ENCODE results near the gene HK2. TPM values are rescaled to one million over a fixed set of nuclear protein-coding genes. Genes with fewer than 3 reads are reported as not detected.
A peak's percentile ranks its signal among the peaks of the same experiment; 100 is the strongest.

HK2 gene
- total and polyA plus RNA-seq, 2 of the 4 experiments (the other 2 are of a cell fraction): 17.4 to 20.9 TPM

DNA sequence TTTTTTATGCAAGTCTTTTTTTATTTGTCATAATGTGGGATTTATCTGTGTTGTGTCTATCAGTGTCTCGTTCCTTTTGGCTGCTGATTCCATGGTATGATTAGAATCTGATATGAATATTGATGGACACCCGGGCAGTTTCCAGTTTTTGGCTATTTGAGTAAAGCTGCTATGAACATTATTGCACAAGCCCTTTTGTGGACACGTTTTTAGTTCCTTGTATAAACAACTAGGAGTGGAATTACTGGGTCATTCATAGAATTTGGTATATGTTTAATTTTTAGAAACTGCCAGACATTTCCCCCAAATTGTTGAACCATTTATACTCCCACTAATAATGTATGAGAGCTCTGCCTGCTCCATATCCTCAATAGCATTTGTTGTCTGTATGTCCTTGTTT, 26.6 kb downstream of the HK2 start:
- Histone ChIP-seq H2BK15ac (ENCODE audit: low read depth, low read length) (no peak overlapping the region), H3K14ac (replicated peaks; ENCODE audit: low read depth, low read length) (no peak overlapping the region), H2BK120ac (ENCODE audit: low read depth, low read length) (no peak overlapping the region), H2AFZ (replicated peaks; ENCODE audit: low read length, poor library complexity) (no peak overlapping the region), H3K27me3 (ENCODE audit: control insufficient read depth, insufficient read depth, low read length) (no peaks in the 10 kb centered on the region), H4K20me1 (ENCODE audit: insufficient read depth, low read length) (peaks cover 22% of the 10 kb centered on the region), H3K9ac (ENCODE audit: low read depth, low read length) (no peak overlapping the region), H3K23ac (ENCODE audit: low read depth, low read length) (no peak overlapping the region), H4K91ac (ENCODE audit: insufficient read depth, low read depth, low read length) (no peak overlapping the region), H3K79me1 (ENCODE audit: low read depth in 1 of 2, low read length in 2 of 2) (peaks cover 58 to 78% of the 10 kb centered on the region in 2 experiments), H3K4ac (ENCODE audit: low read depth, low read length) (no peak overlapping the region), H3K9me1 (ENCODE audit: insufficient read depth, low read length) (peaks cover 24% of the 10 kb centered on the region), H3K9me3 (ENCODE audit: control insufficient read depth, insufficient read depth, low read length) (no peaks in the 10 kb centered on the region), H3K27ac (ENCODE audit: insufficient read depth, low read length) (no peak overlapping the region), H3K4me2 (ENCODE audit: low read depth, low read length) (peak overlapping the region; percentile 56; the same call in 1 of the 2 replicates), H3K18ac (ENCODE audit: low read depth, low read length) (no peak overlapping the region), H3K36me3 (ENCODE audit: control insufficient read depth, insufficient read depth, low read length) (peaks cover 26% of the 10 kb centered on the region), H2AK9ac (replicated peaks; ENCODE audit: low read depth, low read length, poor library complexity) (no peak overlapping the region), H4K8ac (ENCODE audit: low read depth in 2 of 2, low read length in 2 of 2) (peak overlapping the region in 1 of 2 experiments; percentile 28; a peak in 1 of 4 replicates), H3K56ac (ENCODE audit: extremely low read depth, insufficient read depth, low read length) (no peak overlapping the region), H2BK5ac (ENCODE audit: low read depth, low read length, poor library complexity, severe bottlenecking) (no peak overlapping the region), H3K4me3 (ENCODE audit: insufficient read depth, low read depth, low read length) (no peak overlapping the region), H4K5ac (ENCODE audit: low read depth, low read length) (no peak overlapping the region), H2AK5ac (ENCODE audit: low read depth, low read length) (no peak overlapping the region), H3K4me1 (ENCODE audit: control insufficient read depth, insufficient read depth, low read length) (peaks cover 16% of the 10 kb centered on the region), H2BK20ac (ENCODE audit: low read depth, low read length) (no peak overlapping the region)
- intact Hi-C loops (cut with micrococcal nuclease) (loop anchor here (5.0 kb wide), 1 partner anchor 168 kb away; no protein-coding TSS in a partner anchor), dilution Hi-C loops (cut with HindIII; ENCODE audit: low sequenced_read_pairs, unreplicated experiment) (no loop called here), in situ Hi-C loops (cut with MboI; ENCODE audit: low sequenced_read_pairs) (loop anchor here (25.0 kb wide), 1 partner anchor 373 kb away; the partner anchor contains the start of genes CCDC142, LBX2 and TTC31)
- ATAC-seq (ENCODE audit: low read depth): peak; percentile 25
- BruUV-seq (replicated peaks): no TSS peak
- CTCF ChIA-PET: no interaction called here
- TF ChIP-seq SMC3 (IDR thresholded peaks at IDR 0.05; ENCODE audit: low read depth, low read length) (no peak), CEBPB (IDR thresholded peaks at IDR 0.05; ENCODE audit: low read depth, low read length) (peak; percentile 79), BHLHE40 (IDR thresholded peaks at IDR 0.05; ENCODE audit: low read depth, low read length) (peak; percentile 61)
- POLR2A ChIA-PET (ENCODE audit: unreplicated experiment): no interaction called here
- WGBS, 2 experiments (ENCODE audit: extremely low coverage in 2 of 2, insufficient read length in 1 of 2): no CpG with 5 or more reads among the region's 3 CpGs
- peak; percentile 46 for DNase-seq

All from IMR-90 (cell line).